ENCODE data around the gene THBS4.

Gene THBS4

GRCh38 chr5:80043187-80043586 lies 8.0 kb downstream of the THBS4 start:
- no peak overlapping the region for H3K4me3 ChIP-seq (ENCODE audit: low read depth, low read length)
- no peak for TF ChIP-seq CTCF (IDR thresholded peaks at IDR 0.05; ENCODE audit: low read depth, low read length)

GRCh38 chr5:80048084-80048780 lies 13.1 kb downstream of the THBS4 start:
- TF ChIP-seq CTCF (IDR thresholded peaks at IDR 0.05; ENCODE audit: low read depth, low read length) = no peak
- H3K4me3 ChIP-seq (ENCODE audit: low read depth, low read length) = no peak overlapping the region

GRCh38 chr5:80052464-80052863 lies 17.3 kb downstream of the THBS4 start:
- H3K4me3 ChIP-seq (ENCODE audit: low read depth, low read length) = no peak overlapping the region
- TF ChIP-seq CTCF (IDR thresholded peaks at IDR 0.05; ENCODE audit: low read depth, low read length) = no peak

- H3K4me3 ChIP-seq (ENCODE audit: low read depth, low read length) = no peak overlapping the region
- TF ChIP-seq CTCF (IDR thresholded peaks at IDR 0.05; ENCODE audit: low read depth, low read length) = no peak
Observed at GRCh38 chr5:80054682-80055081, 19.5 kb downstream of the THBS4 start.

- TF ChIP-seq CTCF (IDR thresholded peaks at IDR 0.05; ENCODE audit: low read depth, low read length) = no peak
- no peak overlapping the region for H3K4me3 ChIP-seq (ENCODE audit: low read depth, low read length)
Observed at GRCh38 chr5:80055491-80056170, 20.5 kb downstream of the THBS4 start.

- H3K4me3 ChIP-seq (ENCODE audit: low read depth, low read length) = no peak overlapping the region
- no peak for TF ChIP-seq CTCF (IDR thresholded peaks at IDR 0.05; ENCODE audit: low read depth, low read length)
Observed at GRCh38 chr5:80057099-80057498, 22.0 kb downstream of the THBS4 start.

- no peak overlapping the region for H3K4me3 ChIP-seq (ENCODE audit: low read depth, low read length)
- no peak for TF ChIP-seq CTCF (IDR thresholded peaks at IDR 0.05; ENCODE audit: low read depth, low read length)
Observed at GRCh38 chr5:80057921-80058320, 22.8 kb downstream of the THBS4 start.

Measured in WI38 (cell line).